GM12801 (cell line): ENCODE measurements around the gene DHRS7B.

Source experiments
- CTCF ChIP-seq: IDR thresholded peaks from one replicate; pipeline ENCODE4 v1.5.1; 2011; ENCODE audit warnings: control low read depth; ENCODE audit not compliant: insufficient read length; ENCODE audit errors: extremely low read depth

Gene DHRS7B

DNA sequence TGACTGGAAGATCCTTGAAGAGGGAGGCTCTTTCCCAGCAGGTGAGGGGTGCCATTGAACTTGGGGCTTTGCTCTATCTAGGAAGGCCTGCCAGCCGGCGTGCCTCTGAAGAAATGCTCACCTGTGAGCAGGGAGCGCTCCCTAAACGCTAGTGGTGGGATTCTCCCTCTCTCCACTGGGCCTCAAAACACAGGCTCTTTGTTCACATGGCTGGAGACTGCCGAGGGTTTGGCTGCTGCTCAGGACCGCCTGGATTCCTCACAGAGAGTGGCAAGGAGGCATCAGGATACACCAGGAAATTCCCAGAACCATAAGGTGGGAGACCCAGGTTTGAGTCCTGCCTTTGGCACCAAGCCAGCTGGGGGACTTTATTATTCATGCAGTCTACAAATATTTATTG lies 104.8 kb downstream of the DHRS7B start:
- no peak for TF ChIP-seq CTCF

DNA sequence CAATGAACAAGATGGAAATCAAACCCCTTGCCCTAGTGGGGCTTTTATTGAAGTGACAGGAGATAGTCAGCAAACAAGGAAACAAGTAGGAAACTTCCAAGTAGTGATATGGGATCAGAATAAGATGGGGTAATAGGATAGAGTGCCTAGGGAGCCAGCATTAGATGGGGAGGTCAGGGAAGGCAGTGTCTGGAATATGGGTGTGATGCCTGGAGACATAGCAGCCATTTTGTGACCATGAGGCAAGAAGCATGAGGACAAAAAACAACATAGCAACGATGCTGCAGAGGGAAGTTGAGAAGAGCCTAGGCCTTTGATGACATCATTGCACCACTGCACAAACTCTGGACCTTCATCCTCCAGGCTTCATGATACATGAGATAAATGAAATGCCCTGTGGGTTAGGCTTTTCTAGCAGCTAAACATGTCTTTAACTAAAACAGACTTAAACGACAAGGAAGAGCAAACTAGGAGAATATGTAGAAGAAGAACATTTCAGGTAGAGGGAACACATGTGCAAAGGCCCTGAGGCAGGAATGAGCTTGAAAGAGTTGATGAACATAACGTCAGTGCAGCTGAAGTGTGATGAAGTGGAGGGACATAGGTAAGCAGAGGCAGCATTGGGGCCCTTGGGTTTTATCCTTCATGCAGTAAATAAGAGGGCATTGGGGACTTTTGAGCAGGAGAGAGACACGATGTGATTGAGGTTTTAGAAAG lies 105.4 kb downstream of the DHRS7B start:
- TF ChIP-seq CTCF: no peak

DNA sequence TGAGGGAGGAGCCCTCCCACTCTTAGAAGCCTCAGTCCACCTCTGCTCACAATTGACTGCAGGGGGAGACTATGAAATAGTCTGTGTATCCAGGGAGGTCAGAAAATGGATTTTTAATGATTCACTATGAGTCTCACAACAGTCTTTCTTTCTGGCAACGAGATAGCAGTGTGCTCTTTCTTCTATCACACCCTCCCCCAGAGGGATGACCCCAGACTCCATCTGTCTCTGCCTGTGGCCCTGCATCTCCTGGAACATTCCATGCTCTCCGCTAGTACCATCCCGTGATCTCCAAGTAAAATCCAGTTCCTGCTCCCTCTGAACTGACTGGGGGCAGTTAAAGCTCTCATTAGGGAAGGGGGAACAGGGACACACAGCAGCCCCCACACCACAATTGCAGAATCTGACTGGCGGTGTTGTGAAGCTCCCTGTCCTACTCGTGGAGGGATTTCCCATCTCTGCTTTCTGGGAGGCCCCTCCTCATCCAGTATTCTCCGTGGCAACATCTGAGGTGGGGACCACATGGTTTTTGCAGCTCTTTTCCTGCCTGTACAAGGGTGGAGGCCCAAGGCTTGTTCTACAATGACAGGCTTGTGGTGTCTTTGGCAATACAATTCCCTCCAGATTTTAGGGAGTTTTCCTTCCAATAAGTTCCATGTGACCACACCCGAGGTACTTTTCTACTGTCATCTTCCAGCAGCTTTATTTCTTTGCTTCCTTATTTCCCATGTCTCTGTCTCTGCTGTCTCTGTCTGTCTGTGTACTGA lies 107.0 kb downstream of the DHRS7B start:
- TF ChIP-seq CTCF: no peak

GRCh38 chr17:21235921-21236320 lies 109.2 kb downstream of the DHRS7B start:
- TF ChIP-seq CTCF: no peak

- no peak for TF ChIP-seq CTCF
Observed at GRCh38 chr17:21239680-21240368, 113.1 kb downstream of the DHRS7B start.

GRCh38 chr17:21240369-21241055 lies 113.7 kb downstream of the DHRS7B start:
- TF ChIP-seq CTCF: no peak
